Sigmoid colon (tissue), 4 donors: ENCODE data around the gene PEX5L.

ENCODE experiments used
- EP300 ChIP-seq, 4 donors: sonication (generic); formaldehyde crosslinking; IDR thresholded peaks; one replicate each; pipeline ENCODE4 v1.6.1; 2017; ENCODE audit warnings: antibody characterized with exemption in 4 of 4
- POLR2A ChIP-seq, 2 donors: fragments of 450-650 bp; IDR thresholded peaks; one replicate each; pipeline ENCODE4 v1.6.1; 2016; ENCODE audit warnings: antibody characterized with exemption in 2 of 2, mild to moderate bottlenecking in 2 of 2, moderate library complexity in 2 of 2
- TF ChIP-seq, protein P1 (sequence below), 4 experiments: fragments of 450-650 bp in 3 of 4; fragments of 200-600 bp in 1 of 4; IDR thresholded peaks; one replicate each; pipeline ENCODE4 v1.5.1; 2016 to 2019; ENCODE audit warnings: antibody characterized with exemption in 4 of 4, mild to moderate bottlenecking in 3 of 4, moderate library complexity in 2 of 4

DNA sequence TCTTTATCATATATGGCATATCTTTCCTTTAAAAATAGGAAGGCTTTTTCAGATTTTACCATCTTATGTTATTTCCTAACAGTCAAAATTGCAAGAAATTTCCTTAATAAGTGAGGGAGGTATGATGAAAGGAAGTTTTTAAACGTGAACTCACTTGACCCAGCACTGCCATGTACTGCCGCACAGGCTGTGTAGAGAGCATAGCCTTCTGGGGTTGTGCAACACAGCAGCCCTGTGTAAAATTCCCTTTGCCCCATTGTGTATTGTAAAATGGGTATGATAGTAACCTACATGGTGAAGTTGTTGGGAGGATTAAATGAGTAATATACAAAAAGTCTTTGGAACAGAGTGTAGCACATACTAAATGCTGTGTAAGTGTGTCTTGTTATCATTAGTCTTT is 78.6 kb downstream of the PEX5L start:
- no peak for TF ChIP-seq POLR2A (IDR thresholded peaks at IDR 0.05)
- no peak for TF ChIP-seq EP300 (IDR thresholded peaks at IDR 0.05)
- TF ChIP-seq, protein P1, sequence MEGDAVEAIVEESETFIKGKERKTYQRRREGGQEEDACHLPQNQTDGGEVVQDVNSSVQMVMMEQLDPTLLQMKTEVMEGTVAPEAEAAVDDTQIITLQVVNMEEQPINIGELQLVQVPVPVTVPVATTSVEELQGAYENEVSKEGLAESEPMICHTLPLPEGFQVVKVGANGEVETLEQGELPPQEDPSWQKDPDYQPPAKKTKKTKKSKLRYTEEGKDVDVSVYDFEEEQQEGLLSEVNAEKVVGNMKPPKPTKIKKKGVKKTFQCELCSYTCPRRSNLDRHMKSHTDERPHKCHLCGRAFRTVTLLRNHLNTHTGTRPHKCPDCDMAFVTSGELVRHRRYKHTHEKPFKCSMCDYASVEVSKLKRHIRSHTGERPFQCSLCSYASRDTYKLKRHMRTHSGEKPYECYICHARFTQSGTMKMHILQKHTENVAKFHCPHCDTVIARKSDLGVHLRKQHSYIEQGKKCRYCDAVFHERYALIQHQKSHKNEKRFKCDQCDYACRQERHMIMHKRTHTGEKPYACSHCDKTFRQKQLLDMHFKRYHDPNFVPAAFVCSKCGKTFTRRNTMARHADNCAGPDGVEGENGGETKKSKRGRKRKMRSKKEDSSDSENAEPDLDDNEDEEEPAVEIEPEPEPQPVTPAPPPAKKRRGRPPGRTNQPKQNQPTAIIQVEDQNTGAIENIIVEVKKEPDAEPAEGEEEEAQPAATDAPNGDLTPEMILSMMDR (IDR thresholded peaks at IDR 0.05), result no peak
